GM23338 (cell line): ENCODE data around the gene AGAP1. TPM values are rescaled to one million over a fixed set of nuclear protein-coding genes. Genes with fewer than 3 reads are reported as not detected.

Experiments used
- ATAC-seq: fragments of 200-7000 bp; cut with Tn5 transposase; 3 replicates; pipeline ENCODE4 v1.9.1; 2020
- DNase-seq: peaks from one replicate; pipeline ENCODE4 v3.0.0-alpha.2; 2015; ENCODE audit warnings: low spot score
- H2AFZ ChIP-seq: fragments of 200-600 bp; sonication (generic); 2 replicates; pipeline ENCODE4 v1.8.0; 2016; ENCODE audit warnings: antibody characterized with exemption, mild to moderate bottlenecking, moderate library complexity
- H3F3A ChIP-seq: fragments of 200-600 bp; sonication (generic); replicated peaks from 2 replicates; pipeline ENCODE4 v1.8.0; 2017; ENCODE audit warnings: antibody characterized with exemption, mixed run types, low read depth
- H3K27ac ChIP-seq: fragments of 200-600 bp; sonication (generic); 2 replicates; pipeline ENCODE4 v1.6.1; 2016; ENCODE audit warnings: low read depth
- H3K27me3 ChIP-seq: fragments of 200-600 bp; sonication (generic); 2 replicates; pipeline ENCODE4 v1.8.0; 2016; ENCODE audit warnings: mild to moderate bottlenecking, mixed run types, moderate library complexity; ENCODE audit not compliant: insufficient read depth
- H3K36me3 ChIP-seq: fragments of 200-600 bp; sonication (generic); 2 replicates; pipeline ENCODE4 v1.8.0; 2016; ENCODE audit warnings: mild to moderate bottlenecking; ENCODE audit not compliant: insufficient read depth
- H3K4me1 ChIP-seq: fragments of 200-600 bp; sonication (generic); 2 replicates; pipeline ENCODE4 v1.8.0; 2016; ENCODE audit warnings: mild to moderate bottlenecking, moderate library complexity; ENCODE audit not compliant: insufficient read depth
- H3K4me2 ChIP-seq: fragments of 200-600 bp; sonication (generic); 2 replicates; pipeline ENCODE4 v1.7.1; 2017; ENCODE audit warnings: mixed run types
- H3K4me3 ChIP-seq: fragments of 200-600 bp; sonication (generic); 2 replicates; pipeline ENCODE4 v1.6.1; 2016; ENCODE audit warnings: mixed run types
- H3K79me2 ChIP-seq: fragments of 200-600 bp; sonication (generic); replicated peaks from 2 replicates; pipeline ENCODE4 v1.8.0; 2017; ENCODE audit warnings: mild to moderate bottlenecking; ENCODE audit not compliant: insufficient read depth
- H3K9me2 ChIP-seq: fragments of 200-600 bp; sonication (generic); 2 replicates; pipeline ENCODE4 v1.8.0; 2017; ENCODE audit not compliant: insufficient read depth
- H4K20me1 ChIP-seq: fragments of 200-600 bp; sonication (generic); replicated peaks from 2 replicates; pipeline ENCODE4 v1.8.0; 2017; ENCODE audit warnings: mild to moderate bottlenecking; ENCODE audit not compliant: insufficient read depth
- H3K27ac Mint-ChIP-seq: 2 replicates; pipeline ENCODE4 v1.8.0; 2020; ENCODE audit warnings: inconsistent platforms, mild to moderate bottlenecking, moderate library complexity, mixed read lengths
- H3K27me3 Mint-ChIP-seq: 3 replicates; pipeline ENCODE4 v1.8.0; 2022; ENCODE audit warnings: low read depth, mild to moderate bottlenecking, moderate library complexity, mixed read lengths, inconsistent platforms; ENCODE audit not compliant: insufficient read depth, poor library complexity
- H3K36me3 Mint-ChIP-seq: 3 replicates; pipeline ENCODE4 v1.8.0; 2021; ENCODE audit warnings: low read depth, mild to moderate bottlenecking, inconsistent platforms, moderate library complexity, mixed read lengths
- H3K4me1 Mint-ChIP-seq: 3 replicates; pipeline ENCODE4 v1.8.0; 2020; ENCODE audit warnings: mild to moderate bottlenecking, inconsistent platforms, mixed read lengths
- H3K4me3 Mint-ChIP-seq: 3 replicates; pipeline ENCODE4 v1.8.0; 2021; ENCODE audit warnings: moderate library complexity, mild to moderate bottlenecking, inconsistent platforms, mixed read lengths
- H3K9me3 Mint-ChIP-seq: 3 replicates; pipeline ENCODE4 v1.8.0; 2020; ENCODE audit warnings: moderate library complexity, mild to moderate bottlenecking, inconsistent platforms, mixed read lengths
- CREB1 ChIP-seq: fragments of 250-450 bp; sonication (Bioruptor Pico); IDR thresholded peaks from 2 replicates; pipeline ENCODE4 v1.5.0; 2020; ENCODE audit warnings: low read depth, mild to moderate bottlenecking, moderate library complexity
- CTCF ChIP-seq, 2 experiments: fragments of 200-600 bp in 1 of 2; sonication (generic) in 1 of 2; conservative IDR thresholded peaks; 2 replicates each; pipeline versions ENCODE4 v1.5.1 to v1.6.1; 2016 to 2017; ENCODE audit warnings: antibody characterized with exemption in 2 of 2, low read depth in 2 of 2, mild to moderate bottlenecking in 2 of 2, moderate library complexity in 1 of 2
- ETS1 ChIP-seq: IDR thresholded peaks from 2 replicates; pipeline ENCODE4 v1.6.1; 2016; ENCODE audit warnings: antibody characterized with exemption
- EZH2 ChIP-seq: fragments of 200-600 bp; sonication (generic); IDR thresholded peaks from one replicate; pipeline ENCODE4 v1.8.0; 2017; ENCODE audit warnings: antibody characterized with exemption, mild to moderate bottlenecking, low read depth; ENCODE audit not compliant: unreplicated experiment
- EZH2phosphoT487 ChIP-seq: fragments of 200-600 bp; sonication (generic); IDR thresholded peaks from one replicate; pipeline ENCODE4 v1.8.1; 2018; ENCODE audit warnings: antibody characterized with exemption; ENCODE audit not compliant: unreplicated experiment
- NANOG ChIP-seq: IDR thresholded peaks from 2 replicates; pipeline ENCODE4 v1.6.1; 2016; ENCODE audit warnings: antibody characterized with exemption, borderline replicate concordance
- ZNF114 ChIP-seq: fragments of 250-450 bp; sonication (Bioruptor Pico); IDR thresholded peaks from 2 replicates; pipeline ENCODE4 v1.5.0; 2020; ENCODE audit warnings: mild to moderate bottlenecking, moderate library complexity
- ZNF331 ChIP-seq: fragments of 250-450 bp; sonication (Bioruptor Pico); IDR thresholded peaks from 2 replicates; pipeline ENCODE4 v1.5.0; 2020; ENCODE audit warnings: low read depth, mild to moderate bottlenecking, moderate library complexity
- polyA plus RNA-seq: library from polyadenylated mRNA; unstranded; fragments of >200 nt; fragmentation: Nextera tagmentation; extraction: Ambion mirVana; gene quantifications from 2 replicates; pipeline ENCODE4 v1.2.1, GENCODE V29; 2016
- total RNA-seq: library from RNA; depleted of rRNA; stranded (reverse); fragments of >200 nt; shearing (Covaris generic); gene quantifications from 2 replicates; pipeline ENCODE4 v1.2.3, GENCODE V29; 2014
- TF ChIP-seq, protein P1 (sequence below): IDR thresholded peaks from one replicate; pipeline ENCODE4 v1.6.1; 2018; ENCODE audit warnings: antibody characterized with exemption; ENCODE audit not compliant: unreplicated experiment

Gene AGAP1
- total and polyA plus RNA-seq, 2 experiments from 2014 or later, result 13.3 to 27.9 TPM

GRCh38 chr2:235917506-235917905 is 423.7 kb downstream of the AGAP1 start:
- H3K4me2 ChIP-seq, result no peak overlapping the region
- DNase-seq (no peak), ATAC-seq (no peak)
- H3K36me3 Mint-ChIP-seq, result peaks cover 17% of the 10 kb centered on the region; the same call in 2 of the 3 replicates
- peaks cover 2% of the 10 kb centered on the region for H3K27me3 Mint-ChIP-seq
- no peaks in the 10 kb centered on the region for H3K9me2 ChIP-seq
- no peaks in the 10 kb centered on the region; the same call in 1 of the 3 replicates for H3K9me3 Mint-ChIP-seq
- no peak overlapping the region for H2AFZ ChIP-seq
- H3K79me2 ChIP-seq, result no peaks in the 10 kb centered on the region
- no peaks in the 10 kb centered on the region for H3F3A ChIP-seq
- H3K4me3 ChIP-seq, result no peak overlapping the region
- peaks cover 3% of the 10 kb centered on the region for H4K20me1 ChIP-seq
- no peak overlapping the region for H3K27ac Mint-ChIP-seq
- H3K36me3 ChIP-seq, result no peaks in the 10 kb centered on the region
- peaks cover 8% of the 10 kb centered on the region; the same call in 2 of the 3 replicates for H3K4me1 Mint-ChIP-seq
- no peak overlapping the region for H3K27ac ChIP-seq
- TF ChIP-seq, protein P1, sequence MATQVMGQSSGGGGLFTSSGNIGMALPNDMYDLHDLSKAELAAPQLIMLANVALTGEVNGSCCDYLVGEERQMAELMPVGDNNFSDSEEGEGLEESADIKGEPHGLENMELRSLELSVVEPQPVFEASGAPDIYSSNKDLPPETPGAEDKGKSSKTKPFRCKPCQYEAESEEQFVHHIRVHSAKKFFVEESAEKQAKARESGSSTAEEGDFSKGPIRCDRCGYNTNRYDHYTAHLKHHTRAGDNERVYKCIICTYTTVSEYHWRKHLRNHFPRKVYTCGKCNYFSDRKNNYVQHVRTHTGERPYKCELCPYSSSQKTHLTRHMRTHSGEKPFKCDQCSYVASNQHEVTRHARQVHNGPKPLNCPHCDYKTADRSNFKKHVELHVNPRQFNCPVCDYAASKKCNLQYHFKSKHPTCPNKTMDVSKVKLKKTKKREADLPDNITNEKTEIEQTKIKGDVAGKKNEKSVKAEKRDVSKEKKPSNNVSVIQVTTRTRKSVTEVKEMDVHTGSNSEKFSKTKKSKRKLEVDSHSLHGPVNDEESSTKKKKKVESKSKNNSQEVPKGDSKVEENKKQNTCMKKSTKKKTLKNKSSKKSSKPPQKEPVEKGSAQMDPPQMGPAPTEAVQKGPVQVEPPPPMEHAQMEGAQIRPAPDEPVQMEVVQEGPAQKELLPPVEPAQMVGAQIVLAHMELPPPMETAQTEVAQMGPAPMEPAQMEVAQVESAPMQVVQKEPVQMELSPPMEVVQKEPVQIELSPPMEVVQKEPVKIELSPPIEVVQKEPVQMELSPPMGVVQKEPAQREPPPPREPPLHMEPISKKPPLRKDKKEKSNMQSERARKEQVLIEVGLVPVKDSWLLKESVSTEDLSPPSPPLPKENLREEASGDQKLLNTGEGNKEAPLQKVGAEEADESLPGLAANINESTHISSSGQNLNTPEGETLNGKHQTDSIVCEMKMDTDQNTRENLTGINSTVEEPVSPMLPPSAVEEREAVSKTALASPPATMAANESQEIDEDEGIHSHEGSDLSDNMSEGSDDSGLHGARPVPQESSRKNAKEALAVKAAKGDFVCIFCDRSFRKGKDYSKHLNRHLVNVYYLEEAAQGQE, result no peak
- TF ChIP-seq CREB1 (CRISPR knock-in tag) (no peak), NANOG (no peak), ZNF114 (CRISPR knock-in tag) (no peak), ZNF331 (no peak), EZH2 (no peak), CTCF (conservative IDR thresholded peaks at IDR 0.05; ENCODE audit: low read depth in 2 of 2) (no peak)
- no peak overlapping the region for H3K4me3 Mint-ChIP-seq
- no peaks in the 10 kb centered on the region for H3K27me3 ChIP-seq
- H3K4me1 ChIP-seq, result no peaks in the 10 kb centered on the region

DNA sequence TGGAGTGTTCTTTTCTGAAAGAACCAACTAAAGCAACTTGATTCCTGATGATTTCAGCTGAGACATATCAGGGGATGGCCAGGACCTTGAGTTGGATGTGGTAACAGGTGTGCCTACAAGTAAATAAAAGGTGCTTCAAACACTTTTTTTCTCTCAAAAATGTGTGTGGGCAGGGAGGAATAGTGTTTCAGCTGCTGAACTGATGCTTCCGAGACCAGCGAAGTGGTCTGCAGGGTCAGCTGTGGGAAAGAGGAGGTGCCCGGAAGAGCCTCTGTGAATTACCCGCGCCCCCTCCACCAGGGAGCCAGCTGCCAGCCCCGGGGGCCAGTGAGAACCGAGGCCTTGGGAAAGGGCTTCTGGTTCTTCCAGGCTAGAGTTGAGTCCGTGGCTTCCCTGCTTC is 425.0 kb downstream of the AGAP1 start:
- Histone ChIP-seq H3K4me3 (no peak overlapping the region), H3K4me2 (no peak overlapping the region), H4K20me1 (peaks cover 3% of the 10 kb centered on the region), H3K27me3 (no peaks in the 10 kb centered on the region), H3K79me2 (no peaks in the 10 kb centered on the region), H3F3A (no peaks in the 10 kb centered on the region), H3K27ac (no peak overlapping the region), H3K36me3 (no peaks in the 10 kb centered on the region), H3K9me2 (no peaks in the 10 kb centered on the region), H2AFZ (no peak overlapping the region), H3K4me1 (peaks cover 3% of the 10 kb centered on the region; the same call in 1 of the 2 replicates)
- Mint-ChIP-seq H3K4me3 (no peak overlapping the region), H3K36me3 (peaks cover 17% of the 10 kb centered on the region; the same call in 2 of the 3 replicates), H3K9me3 (no peaks in the 10 kb centered on the region; the same call in 1 of the 3 replicates), H3K4me1 (peaks cover 15% of the 10 kb centered on the region), H3K27me3 (peaks cover 2% of the 10 kb centered on the region), H3K27ac (no peak overlapping the region)
- TF ChIP-seq ETS1 (no peak), CTCF (conservative IDR thresholded peaks at IDR 0.05; ENCODE audit: low read depth in 2 of 2) (no peak), EZH2phosphoT487 (no peak)
- ATAC-seq (no peak), DNase-seq (no peak)
